ENCODE results near the gene TBP. TPM values are rescaled to one million over a fixed set of nuclear protein-coding genes. Genes with fewer than 3 reads are reported as not detected.
A peak's percentile ranks its signal among the peaks of the same experiment; 100 is the strongest.

The TBP gene
- total and polyA plus RNA-seq, 2 experiments from 2014 or later: 24.6 to 27.5 TPM

DNA sequence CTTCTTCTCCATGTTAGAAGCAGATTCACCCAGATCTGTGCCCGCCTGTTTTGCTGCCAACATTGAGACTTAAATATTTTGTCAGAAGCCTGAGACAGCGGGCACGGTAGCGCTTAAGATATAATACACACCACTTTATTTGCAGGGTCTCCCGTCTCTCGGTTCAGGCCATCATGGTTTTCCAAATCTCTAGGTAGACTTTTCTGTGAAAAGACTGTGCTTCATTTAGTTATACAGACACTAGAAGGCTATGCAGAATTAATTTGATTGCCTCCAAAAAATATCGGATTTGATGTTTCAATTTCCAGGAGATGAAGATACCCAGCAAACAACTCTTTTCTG, 598 bp downstream of the TBP start:
- Histone ChIP-seq H3K4me3 (peak overlapping the region; percentile 68), H3K27me3 (no peaks in the 10 kb centered on the region), H3K4me1 (ENCODE audit: low read depth) (peaks cover 20% of the 10 kb centered on the region), H3K36me3 (peaks cover 5% of the 10 kb centered on the region), H3K27ac (peak overlapping the region; percentile 83), H3K9me3 (ENCODE audit: low read depth) (no peaks in the 10 kb centered on the region)
- TF ChIP-seq, protein P1, sequence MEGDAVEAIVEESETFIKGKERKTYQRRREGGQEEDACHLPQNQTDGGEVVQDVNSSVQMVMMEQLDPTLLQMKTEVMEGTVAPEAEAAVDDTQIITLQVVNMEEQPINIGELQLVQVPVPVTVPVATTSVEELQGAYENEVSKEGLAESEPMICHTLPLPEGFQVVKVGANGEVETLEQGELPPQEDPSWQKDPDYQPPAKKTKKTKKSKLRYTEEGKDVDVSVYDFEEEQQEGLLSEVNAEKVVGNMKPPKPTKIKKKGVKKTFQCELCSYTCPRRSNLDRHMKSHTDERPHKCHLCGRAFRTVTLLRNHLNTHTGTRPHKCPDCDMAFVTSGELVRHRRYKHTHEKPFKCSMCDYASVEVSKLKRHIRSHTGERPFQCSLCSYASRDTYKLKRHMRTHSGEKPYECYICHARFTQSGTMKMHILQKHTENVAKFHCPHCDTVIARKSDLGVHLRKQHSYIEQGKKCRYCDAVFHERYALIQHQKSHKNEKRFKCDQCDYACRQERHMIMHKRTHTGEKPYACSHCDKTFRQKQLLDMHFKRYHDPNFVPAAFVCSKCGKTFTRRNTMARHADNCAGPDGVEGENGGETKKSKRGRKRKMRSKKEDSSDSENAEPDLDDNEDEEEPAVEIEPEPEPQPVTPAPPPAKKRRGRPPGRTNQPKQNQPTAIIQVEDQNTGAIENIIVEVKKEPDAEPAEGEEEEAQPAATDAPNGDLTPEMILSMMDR (IDR thresholded peaks at IDR 0.05; ENCODE audit: low read depth, low read length): no peak
- DNase-seq (ENCODE audit: low read depth in 1 of 2, low spot score in 1 of 2): peak in 1 of 2 donors; percentile 4

DNA sequence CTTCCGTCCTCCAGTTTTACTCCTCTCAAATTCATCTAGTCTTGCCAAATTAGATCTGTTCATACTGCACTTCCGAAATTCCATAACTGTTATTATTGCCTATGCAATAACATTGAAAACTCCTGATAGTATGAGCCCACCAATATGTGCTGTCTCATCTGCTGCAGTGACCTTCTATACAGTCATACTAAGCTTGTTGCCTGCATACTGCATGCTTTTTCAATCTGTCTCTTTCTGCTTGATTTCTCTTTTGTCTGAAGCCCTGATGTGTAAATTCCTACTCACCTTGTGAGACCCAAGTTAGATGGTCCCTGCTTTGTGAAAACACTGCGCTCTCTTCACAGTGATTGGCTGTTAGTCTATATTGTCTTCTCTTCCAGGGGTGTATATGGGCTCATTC, 1.1 kb downstream of the TBP start:
- Histone ChIP-seq H3K27ac (no peak overlapping the region), H3K36me3 (peaks cover 5% of the 10 kb centered on the region), H3K4me1 (ENCODE audit: low read depth) (peaks cover 20% of the 10 kb centered on the region), H3K9me3 (ENCODE audit: low read depth) (no peaks in the 10 kb centered on the region), H3K27me3 (no peaks in the 10 kb centered on the region), H3K4me3 (peak overlapping the region; percentile 68)
- DNase-seq (ENCODE audit: low read depth in 1 of 2, low spot score in 1 of 2): no peak
- TF ChIP-seq, protein P1 (IDR thresholded peaks at IDR 0.05; ENCODE audit: low read depth, low read length): no peak

DNA sequence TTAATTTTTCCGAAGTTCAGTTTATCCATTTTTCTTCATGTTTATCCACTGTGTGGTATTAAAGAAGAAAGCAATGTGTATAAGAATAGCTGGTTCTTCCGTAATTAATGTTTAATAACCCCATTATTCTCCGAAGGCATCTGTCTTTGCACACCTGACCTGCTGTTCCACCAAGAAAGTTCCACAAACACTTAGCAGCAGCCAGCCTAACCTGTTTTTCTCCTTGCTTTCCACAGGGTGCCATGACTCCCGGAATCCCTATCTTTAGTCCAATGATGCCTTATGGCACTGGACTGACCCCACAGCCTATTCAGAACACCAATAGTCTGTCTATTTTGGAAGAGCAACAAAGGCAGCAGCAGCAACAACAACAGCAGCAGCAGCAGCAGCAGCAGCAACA, 7.4 kb downstream of the TBP start:
- TF ChIP-seq, protein P1 (IDR thresholded peaks at IDR 0.05; ENCODE audit: low read depth, low read length): no peak
- Histone ChIP-seq H3K4me3 (no peak overlapping the region), H3K27me3 (no peaks in the 10 kb centered on the region), H3K27ac (no peak overlapping the region), H3K9me3 (ENCODE audit: low read depth) (no peaks in the 10 kb centered on the region), H3K4me1 (ENCODE audit: low read depth) (no peaks in the 10 kb centered on the region), H3K36me3 (peaks cover 36% of the 10 kb centered on the region)
- DNase-seq (ENCODE audit: low read depth in 1 of 2, low spot score in 1 of 2): no peak

DNA sequence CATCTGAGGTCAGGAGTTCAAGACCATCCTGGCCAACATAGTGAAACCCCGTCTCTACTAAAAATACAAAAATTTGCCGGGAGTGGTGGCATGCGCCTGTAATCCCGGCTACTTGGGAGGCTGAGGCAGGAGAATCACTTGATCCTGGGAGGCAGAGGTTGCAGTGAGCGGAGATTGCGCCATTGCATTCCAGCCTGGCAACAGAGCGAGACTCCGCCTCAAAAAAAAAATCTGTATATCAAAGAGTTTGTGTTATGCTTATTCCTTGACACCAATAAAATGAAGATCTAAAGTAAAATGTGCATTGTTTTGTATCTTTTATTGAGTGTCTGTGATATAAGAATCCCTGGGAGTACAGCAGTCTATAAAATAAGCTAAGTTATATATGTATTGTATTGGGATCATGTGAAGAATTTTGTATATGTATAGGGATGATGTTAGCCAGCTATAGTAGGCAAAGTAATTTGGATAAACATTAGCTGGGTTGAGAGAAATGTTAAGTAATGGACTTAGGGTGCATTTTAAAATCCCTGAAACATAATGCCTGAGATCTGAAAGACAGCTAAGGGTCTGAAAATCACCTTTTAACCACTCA, 10.9 kb downstream of the TBP start:
- no peaks in the 10 kb centered on the region for H3K4me1 ChIP-seq (ENCODE audit: low read depth)
- TF ChIP-seq, protein P1 (IDR thresholded peaks at IDR 0.05; ENCODE audit: low read depth, low read length): no peak
- H3K27me3 ChIP-seq: no peaks in the 10 kb centered on the region
- DNase-seq (ENCODE audit: low read depth in 1 of 2, low spot score in 1 of 2): no peak
- no peak overlapping the region for H3K4me3 ChIP-seq
- H3K27ac ChIP-seq: no peak overlapping the region
- no peaks in the 10 kb centered on the region for H3K9me3 ChIP-seq (ENCODE audit: low read depth)
- peaks cover 56% of the 10 kb centered on the region for H3K36me3 ChIP-seq

DNA sequence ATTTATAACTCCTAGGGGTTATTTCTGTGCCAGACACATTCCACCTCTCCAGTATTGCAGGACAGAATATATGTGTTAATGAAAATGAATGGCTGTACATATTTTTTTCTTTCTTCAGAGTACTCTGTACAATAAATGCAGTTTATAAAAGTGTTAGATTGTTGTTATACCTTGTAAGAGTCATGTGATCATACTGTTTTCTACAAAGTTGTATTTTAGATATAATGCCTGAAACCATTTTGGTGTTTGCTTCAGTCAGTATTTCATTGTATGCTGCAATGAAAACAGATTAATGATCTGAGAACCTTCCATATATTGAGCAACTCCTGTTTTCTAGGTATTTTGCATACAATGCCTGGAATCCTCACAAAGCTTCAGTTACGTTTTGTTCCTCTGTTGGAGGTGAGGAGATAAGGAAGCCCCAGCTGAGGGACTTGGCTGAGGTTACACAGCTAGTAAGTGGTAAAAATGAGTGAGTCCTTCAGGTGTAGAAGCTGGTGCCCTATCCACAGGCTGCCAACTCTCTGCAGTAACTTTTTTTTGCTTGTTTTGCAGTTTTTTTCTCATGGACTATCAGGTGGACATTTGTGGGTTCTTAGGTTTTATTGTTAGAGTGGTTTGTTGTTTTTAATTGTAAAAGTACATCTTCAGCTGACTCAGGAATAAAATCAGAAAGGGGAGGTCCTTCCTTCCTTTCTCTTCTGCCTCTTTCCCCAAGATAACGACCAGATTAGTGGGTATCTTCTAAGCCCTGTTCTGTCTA, 18.7 kb downstream of the TBP start:
- no peaks in the 10 kb centered on the region for H3K4me1 ChIP-seq (ENCODE audit: low read depth)
- H3K27me3 ChIP-seq: no peaks in the 10 kb centered on the region
- TF ChIP-seq, protein P1 (IDR thresholded peaks at IDR 0.05; ENCODE audit: low read depth, low read length): no peak
- H3K27ac ChIP-seq: no peak overlapping the region
- peaks cover 51% of the 10 kb centered on the region for H3K36me3 ChIP-seq
- H3K9me3 ChIP-seq (ENCODE audit: low read depth): no peaks in the 10 kb centered on the region
- no peak overlapping the region for H3K4me3 ChIP-seq
- DNase-seq (ENCODE audit: low read depth in 1 of 2, low spot score in 1 of 2): peak in 1 of 2 donors; percentile 17
